ENCODE data around the gene PRDM13. TPM values are rescaled to one million over a fixed set of nuclear protein-coding genes. Genes with fewer than 3 reads are reported as not detected.

The PRDM13 gene
- total RNA-seq, 1 experiment from 2014 or later: 0.11 TPM

GRCh38 chr6:99560668-99561067 lies 46.0 kb upstream of the PRDM13 start (continued):
- no peak for TF ChIP-seq ATF3 (CRISPR knock-in tag; conservative IDR thresholded peaks at IDR 0.05)
- TF ChIP-seq ZNF138 (CRISPR knock-in tag; conservative IDR thresholded peaks at IDR 0.05): no peak
- no peak for TF ChIP-seq ZNF423 (CRISPR knock-in tag; IDR thresholded peaks at IDR 0.05)
- no peak for TF ChIP-seq PRRX2 (CRISPR knock-in tag; IDR thresholded peaks at IDR 0.05)
- TF ChIP-seq ZNF121 (CRISPR knock-in tag; IDR thresholded peaks at IDR 0.05): no peak
- TF ChIP-seq ESRRA (CRISPR knock-in tag; IDR thresholded peaks at IDR 0.05; ENCODE audit: borderline replicate concordance): no peak
- TF ChIP-seq SP1 (CRISPR knock-in tag; conservative IDR thresholded peaks at IDR 0.05): no peak
- TF ChIP-seq, protein P1, sequence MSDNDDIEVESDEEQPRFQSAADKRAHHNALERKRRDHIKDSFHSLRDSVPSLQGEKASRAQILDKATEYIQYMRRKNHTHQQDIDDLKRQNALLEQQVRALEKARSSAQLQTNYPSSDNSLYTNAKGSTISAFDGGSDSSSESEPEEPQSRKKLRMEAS (CRISPR knock-in tag; IDR thresholded peaks at IDR 0.05): no peak
- TF ChIP-seq JAZF1 (CRISPR knock-in tag; IDR thresholded peaks at IDR 0.05): no peak
- TF ChIP-seq USF2 (CRISPR knock-in tag; IDR thresholded peaks at IDR 0.05): no peak

DNA sequence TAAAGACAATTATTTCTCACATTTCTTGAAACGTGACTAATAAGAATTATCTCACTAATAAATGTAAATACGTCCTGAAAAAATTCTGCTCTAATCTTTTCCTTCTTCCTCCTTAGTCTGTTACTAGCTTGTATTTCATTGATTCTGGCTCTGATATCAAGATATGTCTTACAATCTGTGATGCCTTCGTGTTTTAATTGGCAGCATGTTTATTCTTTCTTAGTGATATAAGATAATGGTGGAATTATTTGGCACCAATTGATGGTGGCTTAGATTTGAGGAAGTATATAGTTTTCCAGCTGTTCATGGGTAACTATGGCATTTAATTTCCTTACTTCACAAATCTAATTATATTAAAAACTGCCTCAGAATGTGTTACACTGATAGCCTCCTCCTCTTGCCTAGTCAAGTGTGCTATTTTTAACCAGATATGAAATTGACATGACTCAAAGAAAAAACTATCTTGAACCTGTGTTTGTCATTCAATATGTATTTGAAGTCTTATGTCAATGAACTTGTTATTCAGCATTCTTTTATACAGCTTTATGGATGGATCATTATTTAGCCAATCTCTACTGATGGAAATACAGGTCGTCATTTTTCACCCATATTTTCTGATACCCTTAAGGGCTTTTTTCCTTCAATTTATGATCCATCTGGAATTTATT lies 43.4 kb upstream of the PRDM13 start:
- H3K27ac Mint-ChIP-seq: peak overlapping the region; percentile 28; the same call in 1 of the 2 replicates
- ChIA-PET CTCF (no interaction called here), POLR2A (no interaction called here)
- ATAC-seq (no peak), DNase-seq (ENCODE audit: low spot score) (no peak)
- peaks cover 5% of the 10 kb centered on the region; the same call in 1 of the 2 replicates for H3K36me3 Mint-ChIP-seq
- H3K4me3 Mint-ChIP-seq: no peak overlapping the region
- H3K9me3 Mint-ChIP-seq: no peaks in the 10 kb centered on the region
- no peaks in the 10 kb centered on the region for H3K27me3 Mint-ChIP-seq (ENCODE audit: low read depth)
- peaks cover 16% of the 10 kb centered on the region for H3K4me1 Mint-ChIP-seq
- TF ChIP-seq RELA (CRISPR knock-in tag; IDR thresholded peaks at IDR 0.05; ENCODE audit: borderline replicate concordance) (no peak), ZNF423 (CRISPR knock-in tag; IDR thresholded peaks at IDR 0.05) (no peak), IRF2 (CRISPR knock-in tag; IDR thresholded peaks at IDR 0.05; ENCODE audit: borderline replicate concordance, low read depth) (no peak), JAZF1 (CRISPR knock-in tag; IDR thresholded peaks at IDR 0.05) (no peak), FOXP4 (CRISPR knock-in tag; IDR thresholded peaks at IDR 0.05) (no peak), ZNF263 (CRISPR knock-in tag; IDR thresholded peaks at IDR 0.05; ENCODE audit: low read depth) (no peak), CREB1 (CRISPR knock-in tag; IDR thresholded peaks at IDR 0.05) (no peak), NFATC4 (CRISPR knock-in tag; IDR thresholded peaks at IDR 0.05) (no peak), EMX1 (CRISPR knock-in tag; IDR thresholded peaks at IDR 0.05) (no peak)
- TF ChIP-seq, protein P2, sequence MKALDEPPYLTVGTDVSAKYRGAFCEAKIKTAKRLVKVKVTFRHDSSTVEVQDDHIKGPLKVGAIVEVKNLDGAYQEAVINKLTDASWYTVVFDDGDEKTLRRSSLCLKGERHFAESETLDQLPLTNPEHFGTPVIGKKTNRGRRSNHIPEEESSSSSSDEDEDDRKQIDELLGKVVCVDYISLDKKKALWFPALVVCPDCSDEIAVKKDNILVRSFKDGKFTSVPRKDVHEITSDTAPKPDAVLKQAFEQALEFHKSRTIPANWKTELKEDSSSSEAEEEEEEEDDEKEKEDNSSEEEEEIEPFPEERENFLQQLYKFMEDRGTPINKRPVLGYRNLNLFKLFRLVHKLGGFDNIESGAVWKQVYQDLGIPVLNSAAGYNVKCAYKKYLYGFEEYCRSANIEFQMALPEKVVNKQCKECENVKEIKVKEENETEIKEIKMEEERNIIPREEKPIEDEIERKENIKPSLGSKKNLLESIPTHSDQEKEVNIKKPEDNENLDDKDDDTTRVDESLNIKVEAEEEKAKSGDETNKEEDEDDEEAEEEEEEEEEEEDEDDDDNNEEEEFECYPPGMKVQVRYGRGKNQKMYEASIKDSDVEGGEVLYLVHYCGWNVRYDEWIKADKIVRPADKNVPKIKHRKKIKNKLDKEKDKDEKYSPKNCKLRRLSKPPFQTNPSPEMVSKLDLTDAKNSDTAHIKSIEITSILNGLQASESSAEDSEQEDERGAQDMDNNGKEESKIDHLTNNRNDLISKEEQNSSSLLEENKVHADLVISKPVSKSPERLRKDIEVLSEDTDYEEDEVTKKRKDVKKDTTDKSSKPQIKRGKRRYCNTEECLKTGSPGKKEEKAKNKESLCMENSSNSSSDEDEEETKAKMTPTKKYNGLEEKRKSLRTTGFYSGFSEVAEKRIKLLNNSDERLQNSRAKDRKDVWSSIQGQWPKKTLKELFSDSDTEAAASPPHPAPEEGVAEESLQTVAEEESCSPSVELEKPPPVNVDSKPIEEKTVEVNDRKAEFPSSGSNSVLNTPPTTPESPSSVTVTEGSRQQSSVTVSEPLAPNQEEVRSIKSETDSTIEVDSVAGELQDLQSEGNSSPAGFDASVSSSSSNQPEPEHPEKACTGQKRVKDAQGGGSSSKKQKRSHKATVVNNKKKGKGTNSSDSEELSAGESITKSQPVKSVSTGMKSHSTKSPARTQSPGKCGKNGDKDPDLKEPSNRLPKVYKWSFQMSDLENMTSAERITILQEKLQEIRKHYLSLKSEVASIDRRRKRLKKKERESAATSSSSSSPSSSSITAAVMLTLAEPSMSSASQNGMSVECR (CRISPR knock-in tag; IDR thresholded peaks at IDR 0.05; ENCODE audit: borderline replicate concordance): no peak
- TF ChIP-seq, protein P3, sequence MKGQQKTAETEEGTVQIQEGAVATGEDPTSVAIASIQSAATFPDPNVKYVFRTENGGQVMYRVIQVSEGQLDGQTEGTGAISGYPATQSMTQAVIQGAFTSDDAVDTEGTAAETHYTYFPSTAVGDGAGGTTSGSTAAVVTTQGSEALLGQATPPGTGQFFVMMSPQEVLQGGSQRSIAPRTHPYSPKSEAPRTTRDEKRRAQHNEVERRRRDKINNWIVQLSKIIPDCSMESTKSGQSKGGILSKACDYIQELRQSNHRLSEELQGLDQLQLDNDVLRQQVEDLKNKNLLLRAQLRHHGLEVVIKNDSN (CRISPR knock-in tag; IDR thresholded peaks at IDR 0.05): no peak
- TF ChIP-seq, protein P4, sequence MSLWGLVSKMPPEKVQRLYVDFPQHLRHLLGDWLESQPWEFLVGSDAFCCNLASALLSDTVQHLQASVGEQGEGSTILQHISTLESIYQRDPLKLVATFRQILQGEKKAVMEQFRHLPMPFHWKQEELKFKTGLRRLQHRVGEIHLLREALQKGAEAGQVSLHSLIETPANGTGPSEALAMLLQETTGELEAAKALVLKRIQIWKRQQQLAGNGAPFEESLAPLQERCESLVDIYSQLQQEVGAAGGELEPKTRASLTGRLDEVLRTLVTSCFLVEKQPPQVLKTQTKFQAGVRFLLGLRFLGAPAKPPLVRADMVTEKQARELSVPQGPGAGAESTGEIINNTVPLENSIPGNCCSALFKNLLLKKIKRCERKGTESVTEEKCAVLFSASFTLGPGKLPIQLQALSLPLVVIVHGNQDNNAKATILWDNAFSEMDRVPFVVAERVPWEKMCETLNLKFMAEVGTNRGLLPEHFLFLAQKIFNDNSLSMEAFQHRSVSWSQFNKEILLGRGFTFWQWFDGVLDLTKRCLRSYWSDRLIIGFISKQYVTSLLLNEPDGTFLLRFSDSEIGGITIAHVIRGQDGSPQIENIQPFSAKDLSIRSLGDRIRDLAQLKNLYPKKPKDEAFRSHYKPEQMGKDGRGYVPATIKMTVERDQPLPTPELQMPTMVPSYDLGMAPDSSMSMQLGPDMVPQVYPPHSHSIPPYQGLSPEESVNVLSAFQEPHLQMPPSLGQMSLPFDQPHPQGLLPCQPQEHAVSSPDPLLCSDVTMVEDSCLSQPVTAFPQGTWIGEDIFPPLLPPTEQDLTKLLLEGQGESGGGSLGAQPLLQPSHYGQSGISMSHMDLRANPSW (CRISPR knock-in tag; conservative IDR thresholded peaks at IDR 0.05; ENCODE audit: low read depth): no peak
- TF ChIP-seq, protein P5, sequence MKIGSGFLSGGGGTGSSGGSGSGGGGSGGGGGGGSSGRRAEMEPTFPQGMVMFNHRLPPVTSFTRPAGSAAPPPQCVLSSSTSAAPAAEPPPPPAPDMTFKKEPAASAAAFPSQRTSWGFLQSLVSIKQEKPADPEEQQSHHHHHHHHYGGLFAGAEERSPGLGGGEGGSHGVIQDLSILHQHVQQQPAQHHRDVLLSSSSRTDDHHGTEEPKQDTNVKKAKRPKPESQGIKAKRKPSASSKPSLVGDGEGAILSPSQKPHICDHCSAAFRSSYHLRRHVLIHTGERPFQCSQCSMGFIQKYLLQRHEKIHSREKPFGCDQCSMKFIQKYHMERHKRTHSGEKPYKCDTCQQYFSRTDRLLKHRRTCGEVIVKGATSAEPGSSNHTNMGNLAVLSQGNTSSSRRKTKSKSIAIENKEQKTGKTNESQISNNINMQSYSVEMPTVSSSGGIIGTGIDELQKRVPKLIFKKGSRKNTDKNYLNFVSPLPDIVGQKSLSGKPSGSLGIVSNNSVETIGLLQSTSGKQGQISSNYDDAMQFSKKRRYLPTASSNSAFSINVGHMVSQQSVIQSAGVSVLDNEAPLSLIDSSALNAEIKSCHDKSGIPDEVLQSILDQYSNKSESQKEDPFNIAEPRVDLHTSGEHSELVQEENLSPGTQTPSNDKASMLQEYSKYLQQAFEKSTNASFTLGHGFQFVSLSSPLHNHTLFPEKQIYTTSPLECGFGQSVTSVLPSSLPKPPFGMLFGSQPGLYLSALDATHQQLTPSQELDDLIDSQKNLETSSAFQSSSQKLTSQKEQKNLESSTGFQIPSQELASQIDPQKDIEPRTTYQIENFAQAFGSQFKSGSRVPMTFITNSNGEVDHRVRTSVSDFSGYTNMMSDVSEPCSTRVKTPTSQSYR (CRISPR knock-in tag; IDR thresholded peaks at IDR 0.05): no peak

All from WTC11 (cell line).